GM23248 (cell line): ENCODE results near the gene SNX18. TPM values are rescaled to one million over a fixed set of nuclear protein-coding genes. Genes with fewer than 3 reads are reported as not detected.

ENCODE experiments used
- DNase-seq: peaks from one replicate; pipeline ENCODE4 v3.0.0-alpha.2; 2015
- H2AFZ ChIP-seq: fragments of 200-600 bp; sonication (generic); 2 replicates; pipeline ENCODE4 v1.6.1; 2016; ENCODE audit warnings: antibody characterized with exemption
- H3F3A ChIP-seq: fragments of 200-600 bp; sonication (generic); 2 replicates; pipeline ENCODE4 v1.6.1; 2016; ENCODE audit warnings: mild to moderate bottlenecking, antibody characterized with exemption, mixed run types; ENCODE audit not compliant: insufficient read depth
- H3K27ac ChIP-seq: fragments of 200-600 bp; sonication (generic); 2 replicates; pipeline ENCODE4 v1.5.1; 2016; ENCODE audit warnings: mild to moderate bottlenecking
- H3K27me3 ChIP-seq: fragments of 200-600 bp; sonication (generic); replicated peaks from 2 replicates; pipeline ENCODE4 v1.6.1; 2016; ENCODE audit warnings: mild to moderate bottlenecking; ENCODE audit not compliant: insufficient read depth
- H3K36me3 ChIP-seq: fragments of 200-600 bp; sonication (generic); 2 replicates; pipeline ENCODE4 v1.6.1; 2016; ENCODE audit warnings: low read depth, mild to moderate bottlenecking
- H3K4me1 ChIP-seq: fragments of 200-600 bp; sonication (generic); 2 replicates; pipeline ENCODE4 v1.6.1; 2016; ENCODE audit warnings: mild to moderate bottlenecking; ENCODE audit not compliant: insufficient read depth
- H3K4me2 ChIP-seq: fragments of 200-600 bp; sonication (generic); one replicate; pipeline ENCODE4 v1.6.1; 2016; ENCODE audit warnings: mild to moderate bottlenecking; ENCODE audit not compliant: unreplicated experiment
- H3K4me3 ChIP-seq: fragments of 200-600 bp; sonication (generic); 2 replicates; pipeline ENCODE4 v1.5.1; 2016; ENCODE audit warnings: mild to moderate bottlenecking
- H3K79me2 ChIP-seq: fragments of 200-600 bp; sonication (generic); 2 replicates; pipeline ENCODE4 v1.6.1; 2016; ENCODE audit warnings: mild to moderate bottlenecking; ENCODE audit not compliant: insufficient read depth
- H3K9ac ChIP-seq: fragments of 200-600 bp; sonication (generic); 2 replicates; pipeline ENCODE4 v1.6.1; 2016; ENCODE audit warnings: mild to moderate bottlenecking
- H3K9me2 ChIP-seq: fragments of 200-600 bp; sonication (generic); 2 replicates; pipeline ENCODE4 v1.6.1; 2016; ENCODE audit warnings: mixed run types, mild to moderate bottlenecking, moderate library complexity; ENCODE audit not compliant: insufficient read depth
- H3K9me3 ChIP-seq: fragments of 200-600 bp; sonication (generic); one replicate; pipeline ENCODE4 v1.6.1; 2017; ENCODE audit warnings: low read depth
- H4K20me1 ChIP-seq: fragments of 200-600 bp; sonication (generic); 2 replicates; pipeline ENCODE4 v1.6.0; 2016; ENCODE audit not compliant: insufficient read depth
- EZH2 ChIP-seq: fragments of 200-600 bp; sonication (generic); IDR thresholded peaks from 2 replicates; pipeline ENCODE4 v1.6.1; 2018; ENCODE audit warnings: antibody characterized with exemption, mild to moderate bottlenecking; ENCODE audit not compliant: insufficient read depth, poor library complexity, severe bottlenecking
- EZH2phosphoT487 ChIP-seq: fragments of 200-600 bp; sonication (generic); IDR thresholded peaks from 2 replicates; pipeline ENCODE4 v1.6.1; 2018; ENCODE audit warnings: antibody characterized with exemption, moderate library complexity, mild to moderate bottlenecking, low read depth; ENCODE audit not compliant: insufficient read depth
- WGBS, 2 experiments: methylation state at CpG; one replicate each; pipeline ENCODE4 v1.1.6; 2015 to 2017; ENCODE audit warnings: low lambda C conversion rate in 2 of 2, low coverage in 1 of 2; ENCODE audit errors: missing lambda C conversion rate in 2 of 2; 5-methylcytosine and 5-hydroxymethylcytosine counted together
- in situ Hi-C: fragments of 300-500 bp; cut with MboI; formaldehyde crosslinking; loops from 2 replicates; pipeline ENCODE4 v1.15.0; 2020
- polyA plus RNA-seq: library from polyadenylated mRNA; unstranded; fragments of >200 nt; fragmentation: Nextera tagmentation; extraction: Ambion mirVana; gene quantifications from 2 replicates; pipeline ENCODE4 v1.2.1, GENCODE V29; 2016
- total RNA-seq: library from RNA; depleted of rRNA; stranded (reverse); fragments of >200 nt; shearing (Covaris generic); gene quantifications from 2 replicates; pipeline ENCODE4 v1.2.3, GENCODE V29; 2014

The SNX18 gene
- total and polyA plus RNA-seq, 2 experiments from 2014 or later: 14.2 to 77.3 TPM

- in situ Hi-C loops: loop anchor here (10.0 kb wide), 1 partner anchor 231 kb away; no protein-coding TSS in a partner anchor
- Histone ChIP-seq H3K9me2 (no peaks in the 10 kb centered on the region), H3K9ac (0 out of 2 replicates have a peak overlapping the region, but pooled peaks have one; percentile 12), H4K20me1 (peaks cover 19% of the 10 kb centered on the region; the same call in 1 of the 2 replicates), H3K79me2 (peaks cover 100% of the 10 kb centered on the region), H3K27ac (peak overlapping the region; percentile 33; the same call in 1 of the 2 replicates), H3K4me3 (peak overlapping the region; percentile 44), H3K4me2 (peak overlapping the region; percentile 98), H3F3A (peaks cover 30% of the 10 kb centered on the region), H3K4me1 (peaks cover 40% of the 10 kb centered on the region), H3K36me3 (no peaks in the 10 kb centered on the region), H3K27me3 (no peaks in the 10 kb centered on the region), H3K9me3 (no peaks in the 10 kb centered on the region), H2AFZ (no peak overlapping the region)
- no peak for TF ChIP-seq EZH2phosphoT487
- no peak for TF ChIP-seq EZH2
- no peak for DNase-seq
- 68 to 85% methylated on average over 3 of the region's 3 CpGs for WGBS, 2 experiments
Measured at GRCh38 chr5:54523534-54523933, 6.0 kb downstream of the SNX18 start.

GRCh38 chr5:54524082-54524481, 6.5 kb downstream of the SNX18 start:
- Histone ChIP-seq H3K4me2 (peak overlapping the region; percentile 98), H3K36me3 (no peaks in the 10 kb centered on the region), H2AFZ (no peak overlapping the region), H3F3A (peaks cover 30% of the 10 kb centered on the region), H3K79me2 (peaks cover 100% of the 10 kb centered on the region), H4K20me1 (peaks cover 19% of the 10 kb centered on the region; the same call in 1 of the 2 replicates), H3K27me3 (no peaks in the 10 kb centered on the region), H3K4me1 (peaks cover 40% of the 10 kb centered on the region), H3K4me3 (peak overlapping the region; percentile 44), H3K27ac (peak overlapping the region; percentile 33), H3K9me3 (no peaks in the 10 kb centered on the region), H3K9me2 (no peaks in the 10 kb centered on the region), H3K9ac (peak overlapping the region; percentile 12; the same call in 1 of the 2 replicates)
- in situ Hi-C loops: loop anchor here (10.0 kb wide), 1 partner anchor 231 kb away; no protein-coding TSS in a partner anchor
- WGBS, 2 experiments: 58 to 70% methylated on average over 8 of the region's 8 CpGs
- DNase-seq: no peak
- TF ChIP-seq EZH2 (no peak), EZH2phosphoT487 (no peak)

- Histone ChIP-seq H3K9me2 (no peaks in the 10 kb centered on the region), H3K4me2 (peak overlapping the region; percentile 98)
Measured at GRCh38 chr5:54524704-54525103, 7.1 kb downstream of the SNX18 start.

GRCh38 chr5:54525261-54525660, 7.7 kb downstream of the SNX18 start:
- Histone ChIP-seq H3K27ac (no peak overlapping the region), H3F3A (peaks cover 20% of the 10 kb centered on the region), H3K4me3 (no peak overlapping the region), H3K9me3 (no peaks in the 10 kb centered on the region), H3K36me3 (no peaks in the 10 kb centered on the region), H3K27me3 (no peaks in the 10 kb centered on the region), H3K9me2 (no peaks in the 10 kb centered on the region), H3K9ac (no peak overlapping the region), H4K20me1 (peaks cover 22% of the 10 kb centered on the region; the same call in 1 of the 2 replicates), H3K4me2 (no peak overlapping the region), H2AFZ (no peak overlapping the region), H3K79me2 (peaks cover 100% of the 10 kb centered on the region), H3K4me1 (peaks cover 40% of the 10 kb centered on the region)
- TF ChIP-seq EZH2 (no peak), EZH2phosphoT487 (no peak)
- no peak for DNase-seq
- in situ Hi-C loops: loop anchor here (10.0 kb wide), 1 partner anchor 230 kb away; no protein-coding TSS in a partner anchor
- WGBS, 2 experiments: 92 to 96% methylated on average over 4 of the region's 4 CpGs

More at GRCh38 chr5:54524704-54525103, 7.1 kb downstream of the SNX18 start:
- Histone ChIP-seq H4K20me1 (peaks cover 19% of the 10 kb centered on the region; the same call in 1 of the 2 replicates), H3K4me1 (peaks cover 40% of the 10 kb centered on the region), H2AFZ (no peak overlapping the region), H3F3A (peaks cover 25% of the 10 kb centered on the region), H3K9ac (peak overlapping the region; percentile 12; the same call in 1 of the 2 replicates), H3K79me2 (peaks cover 100% of the 10 kb centered on the region), H3K27me3 (no peaks in the 10 kb centered on the region), H3K27ac (peak overlapping the region; percentile 33), H3K36me3 (no peaks in the 10 kb centered on the region), H3K9me3 (no peaks in the 10 kb centered on the region), H3K4me3 (peak overlapping the region; percentile 44)
- WGBS, 2 experiments: 43 to 44% methylated on average over 8 of the region's 8 CpGs
- DNase-seq: peak; percentile 39
- in situ Hi-C loops: loop anchor here (10.0 kb wide), 1 partner anchor 230 kb away; no protein-coding TSS in a partner anchor
- TF ChIP-seq EZH2phosphoT487 (no peak), EZH2 (no peak)
